ENCODE data around the gene ASIP. TPM values are rescaled to one million over a fixed set of nuclear protein-coding genes. Genes with fewer than 3 reads are reported as not detected.
"Not testable (repeated sequence)": the region's sequence is repeated elsewhere in the genome, so short reads cannot be mapped to it uniquely, and the experiment has no call there.

Gene ASIP
- total RNA-seq, 1 experiment from 2014 or later: not detected

DNA sequence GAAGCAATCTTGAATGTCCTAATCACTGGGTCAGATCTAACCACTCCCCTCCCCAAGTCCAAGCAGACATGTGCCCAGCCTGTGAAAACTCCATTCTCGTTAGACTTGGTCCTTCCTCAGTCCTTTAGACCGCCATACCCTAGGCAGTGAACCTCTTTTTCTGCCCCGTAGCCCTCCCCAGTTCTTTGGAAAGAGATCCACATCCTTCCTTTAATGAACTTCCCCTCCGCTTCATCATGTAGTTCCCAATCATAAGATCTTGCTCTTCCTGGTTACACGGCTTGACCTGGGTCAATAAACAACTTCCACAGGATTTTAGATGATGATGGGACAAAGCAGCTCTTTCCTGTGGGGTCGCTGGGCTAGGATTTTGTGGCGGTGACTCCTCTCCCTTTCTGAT is 52.4 kb downstream of the ASIP start:
- intact Hi-C loops (cut with micrococcal nuclease; ENCODE audit: unreplicated experiment): no loop called here
- H3K4me3 Mint-ChIP-seq (ENCODE audit: low read depth, unreplicated experiment): no peak overlapping the region
- TF ChIP-seq, protein P1, sequence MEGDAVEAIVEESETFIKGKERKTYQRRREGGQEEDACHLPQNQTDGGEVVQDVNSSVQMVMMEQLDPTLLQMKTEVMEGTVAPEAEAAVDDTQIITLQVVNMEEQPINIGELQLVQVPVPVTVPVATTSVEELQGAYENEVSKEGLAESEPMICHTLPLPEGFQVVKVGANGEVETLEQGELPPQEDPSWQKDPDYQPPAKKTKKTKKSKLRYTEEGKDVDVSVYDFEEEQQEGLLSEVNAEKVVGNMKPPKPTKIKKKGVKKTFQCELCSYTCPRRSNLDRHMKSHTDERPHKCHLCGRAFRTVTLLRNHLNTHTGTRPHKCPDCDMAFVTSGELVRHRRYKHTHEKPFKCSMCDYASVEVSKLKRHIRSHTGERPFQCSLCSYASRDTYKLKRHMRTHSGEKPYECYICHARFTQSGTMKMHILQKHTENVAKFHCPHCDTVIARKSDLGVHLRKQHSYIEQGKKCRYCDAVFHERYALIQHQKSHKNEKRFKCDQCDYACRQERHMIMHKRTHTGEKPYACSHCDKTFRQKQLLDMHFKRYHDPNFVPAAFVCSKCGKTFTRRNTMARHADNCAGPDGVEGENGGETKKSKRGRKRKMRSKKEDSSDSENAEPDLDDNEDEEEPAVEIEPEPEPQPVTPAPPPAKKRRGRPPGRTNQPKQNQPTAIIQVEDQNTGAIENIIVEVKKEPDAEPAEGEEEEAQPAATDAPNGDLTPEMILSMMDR (IDR thresholded peaks at IDR 0.05; ENCODE audit: unreplicated experiment): no peak
- no peak for DNase-seq
- CTCF ChIA-PET: no interaction called here
- H3K27me3 Mint-ChIP-seq (ENCODE audit: unreplicated experiment): no peaks in the 10 kb centered on the region
- H3K27ac Mint-ChIP-seq (ENCODE audit: unreplicated experiment): no peak overlapping the region
- no peaks in the 10 kb centered on the region for H3K9me3 Mint-ChIP-seq (ENCODE audit: low read depth, unreplicated experiment)
- H3K4me1 Mint-ChIP-seq (ENCODE audit: low read depth, unreplicated experiment): no peaks in the 10 kb centered on the region
- no TSS peak for BruUV-seq (replicated peaks)
- peaks cover 37% of the 10 kb centered on the region for H3K36me3 Mint-ChIP-seq (ENCODE audit: insufficient read depth, unreplicated experiment)

DNA sequence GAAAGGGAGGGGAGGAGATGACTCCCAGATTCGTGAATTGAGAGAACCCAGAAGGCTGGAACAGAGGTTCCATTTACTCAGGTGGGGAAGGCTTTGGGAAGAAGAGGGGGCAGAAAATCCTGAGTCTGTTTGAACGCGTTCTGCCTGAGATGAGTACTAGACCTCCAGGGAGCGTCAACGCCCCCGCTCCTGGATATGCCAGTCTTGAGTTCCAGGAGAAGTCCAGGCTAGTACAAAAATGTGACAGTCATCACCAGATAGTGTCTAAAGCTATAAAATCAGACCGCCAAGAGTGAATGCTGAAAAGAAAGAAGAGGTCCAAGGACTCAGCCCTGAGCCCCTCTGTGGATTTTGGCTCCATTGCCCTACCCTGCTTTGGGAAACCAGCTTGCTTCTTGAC is 53.3 kb downstream of the ASIP start:
- intact Hi-C loops (cut with micrococcal nuclease; ENCODE audit: unreplicated experiment): no loop called here
- TF ChIP-seq, protein P1 (IDR thresholded peaks at IDR 0.05; ENCODE audit: unreplicated experiment): no peak
- no peak for DNase-seq
- Mint-ChIP-seq H3K27ac (ENCODE audit: unreplicated experiment) (no peak overlapping the region), H3K4me1 (ENCODE audit: low read depth, unreplicated experiment) (no peaks in the 10 kb centered on the region), H3K9me3 (ENCODE audit: low read depth, unreplicated experiment) (no peaks in the 10 kb centered on the region), H3K27me3 (ENCODE audit: unreplicated experiment) (no peaks in the 10 kb centered on the region), H3K4me3 (ENCODE audit: low read depth, unreplicated experiment) (no peak overlapping the region), H3K36me3 (ENCODE audit: insufficient read depth, unreplicated experiment) (peaks cover 37% of the 10 kb centered on the region)
- CTCF ChIA-PET: no interaction called here
- no TSS peak for BruUV-seq (replicated peaks)

DNA sequence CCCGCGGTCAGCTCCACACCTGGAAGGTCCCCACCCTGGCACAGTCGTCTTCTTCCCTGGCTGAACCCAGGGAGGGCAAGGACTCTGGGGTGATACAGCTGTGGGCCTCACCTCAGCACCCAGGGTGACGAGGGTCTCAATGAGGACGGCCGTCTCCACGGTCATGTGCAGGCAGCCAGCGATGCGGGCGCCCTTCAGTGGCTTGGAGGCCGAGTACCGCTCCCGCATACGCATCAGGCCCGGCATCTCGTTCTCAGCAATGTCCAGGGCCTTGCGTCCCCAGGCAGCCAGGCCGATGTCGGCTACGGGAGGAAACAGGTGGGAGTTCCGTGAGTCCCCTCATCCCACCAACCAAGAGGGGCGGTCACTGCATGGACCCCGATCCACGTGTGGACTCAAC is 54.1 kb downstream of the ASIP start:
- intact Hi-C loops (cut with micrococcal nuclease; ENCODE audit: unreplicated experiment): no loop called here
- no peaks in the 10 kb centered on the region for H3K27me3 Mint-ChIP-seq (ENCODE audit: unreplicated experiment)
- CTCF ChIA-PET: no interaction called here
- H3K36me3 Mint-ChIP-seq (ENCODE audit: insufficient read depth, unreplicated experiment): peaks cover 30% of the 10 kb centered on the region
- no peaks in the 10 kb centered on the region for H3K9me3 Mint-ChIP-seq (ENCODE audit: low read depth, unreplicated experiment)
- H3K4me1 Mint-ChIP-seq (ENCODE audit: low read depth, unreplicated experiment): no peaks in the 10 kb centered on the region
- no TSS peak for BruUV-seq (replicated peaks)
- H3K27ac Mint-ChIP-seq (ENCODE audit: unreplicated experiment): no peak overlapping the region
- TF ChIP-seq, protein P1 (IDR thresholded peaks at IDR 0.05; ENCODE audit: unreplicated experiment): no peak
- H3K4me3 Mint-ChIP-seq (ENCODE audit: low read depth, unreplicated experiment): no peak overlapping the region
- no peak for DNase-seq

DNA sequence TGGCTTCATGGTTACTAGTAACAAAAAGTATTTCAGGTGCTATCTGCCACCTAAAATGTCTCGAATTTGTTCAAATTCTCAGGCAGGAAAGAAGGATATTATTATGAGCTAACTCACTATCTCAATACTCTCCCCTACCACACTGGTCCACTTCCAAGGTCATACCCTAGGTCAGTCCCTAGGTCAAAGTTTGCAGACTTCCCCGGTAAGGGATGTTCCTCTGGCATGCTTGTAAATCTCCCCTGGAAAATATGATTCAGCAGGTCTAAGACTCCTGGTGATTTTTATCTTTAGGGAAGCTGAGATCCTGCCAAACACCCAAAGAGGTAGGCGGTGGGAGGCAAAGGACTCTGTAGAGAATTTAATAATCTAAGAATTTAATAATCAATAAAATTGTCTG is 55.2 kb downstream of the ASIP start:
- no peak overlapping the region for H3K27ac Mint-ChIP-seq (ENCODE audit: unreplicated experiment)
- H3K36me3 Mint-ChIP-seq (ENCODE audit: insufficient read depth, unreplicated experiment): peaks cover 18% of the 10 kb centered on the region
- no peak overlapping the region for H3K4me3 Mint-ChIP-seq (ENCODE audit: low read depth, unreplicated experiment)
- CTCF ChIA-PET: interaction anchor here (1.1 to 1.2 kb wide), 2 partner anchors 16 to 21 kb away, joined by 3 to 7 read pairs; no protein-coding TSS in a partner anchor
- BruUV-seq (replicated peaks): no TSS peak
- H3K27me3 Mint-ChIP-seq (ENCODE audit: unreplicated experiment): no peaks in the 10 kb centered on the region
- intact Hi-C loops (cut with micrococcal nuclease; ENCODE audit: unreplicated experiment): no loop called here
- H3K9me3 Mint-ChIP-seq (ENCODE audit: low read depth, unreplicated experiment): no peaks in the 10 kb centered on the region
- no peaks in the 10 kb centered on the region for H3K4me1 Mint-ChIP-seq (ENCODE audit: low read depth, unreplicated experiment)
- no peak for DNase-seq
- TF ChIP-seq, protein P1 (IDR thresholded peaks at IDR 0.05; ENCODE audit: unreplicated experiment): no peak

DNA sequence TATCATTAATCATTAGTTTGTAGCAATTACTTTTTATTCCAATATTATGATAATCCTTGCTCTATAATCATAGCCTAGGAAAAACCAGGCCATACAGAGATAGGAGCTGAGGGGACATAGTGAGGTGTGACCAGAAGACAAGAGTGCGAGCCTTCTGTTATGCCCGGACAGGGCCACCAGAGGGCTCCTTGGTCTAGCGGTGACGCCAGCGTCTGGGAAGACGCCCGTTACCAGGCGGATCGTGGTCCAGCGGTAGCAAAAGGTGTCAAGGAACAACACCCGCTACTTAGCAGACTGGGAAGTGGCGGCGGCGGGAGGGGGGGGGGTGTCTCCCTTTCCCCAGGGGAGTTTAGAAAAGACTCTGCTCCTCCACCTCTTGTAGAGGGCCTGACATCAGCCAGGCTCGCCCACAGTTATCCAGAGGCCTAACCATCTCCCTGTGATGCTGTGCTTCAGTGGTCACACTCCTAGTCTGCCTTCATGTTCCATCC is 57.1 kb downstream of the ASIP start:
- intact Hi-C loops (cut with micrococcal nuclease; ENCODE audit: unreplicated experiment); BruUV-seq (replicated peaks); DNase-seq; H3K27me3 Mint-ChIP-seq (ENCODE audit: unreplicated experiment); H3K4me3 Mint-ChIP-seq (ENCODE audit: low read depth, unreplicated experiment); H3K9me3 Mint-ChIP-seq (ENCODE audit: low read depth, unreplicated experiment); H3K27ac Mint-ChIP-seq (ENCODE audit: unreplicated experiment); H3K4me1 Mint-ChIP-seq (ENCODE audit: low read depth, unreplicated experiment): not testable (repeated sequence)
- CTCF ChIA-PET: interaction anchor here (0.6 kb wide), 2 partner anchors 17 to 416 kb away, joined by 3 to 9 read pairs; no protein-coding TSS in a partner anchor
- peaks cover 25% of the 10 kb centered on the region for H3K36me3 Mint-ChIP-seq (ENCODE audit: insufficient read depth, unreplicated experiment)

Data from Calu3 (cell line).